Fibroblast of skin of back (primary cell): ENCODE measurements around the gene SOCS1.

ENCODE experiments used
- DNase-seq: peaks from one replicate; pipeline ENCODE4 v3.0.0-alpha.2; 2013

SOCS1 gene

DNA sequence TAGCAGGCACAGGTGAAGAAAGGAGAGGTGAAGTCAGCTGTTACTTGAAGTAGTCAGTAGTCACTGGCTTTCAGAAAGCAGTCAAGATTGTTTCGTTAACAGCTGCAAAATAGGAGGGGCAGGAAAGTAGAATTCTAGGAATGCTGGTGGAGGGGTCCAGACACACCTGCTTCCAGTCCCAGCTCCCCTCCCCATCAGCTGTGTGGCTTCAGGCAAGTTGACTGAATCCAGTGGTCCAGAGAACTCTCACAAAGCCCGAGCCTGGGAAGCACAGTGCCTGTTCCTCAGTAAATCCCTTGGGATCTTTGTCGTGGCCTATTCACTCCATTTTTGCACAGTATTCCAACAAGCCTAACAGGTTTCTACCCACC, 4.6 kb upstream of the SOCS1 start:
- DNase-seq: no peak

GRCh38 chr16:11259655-11260595, 3.9 kb upstream of the SOCS1 start:
- DNase-seq: no peak

- no peak for DNase-seq
These were observed 2.8 kb upstream of the SOCS1 start for GRCh38 chr16:11258553-11259492.

DNA sequence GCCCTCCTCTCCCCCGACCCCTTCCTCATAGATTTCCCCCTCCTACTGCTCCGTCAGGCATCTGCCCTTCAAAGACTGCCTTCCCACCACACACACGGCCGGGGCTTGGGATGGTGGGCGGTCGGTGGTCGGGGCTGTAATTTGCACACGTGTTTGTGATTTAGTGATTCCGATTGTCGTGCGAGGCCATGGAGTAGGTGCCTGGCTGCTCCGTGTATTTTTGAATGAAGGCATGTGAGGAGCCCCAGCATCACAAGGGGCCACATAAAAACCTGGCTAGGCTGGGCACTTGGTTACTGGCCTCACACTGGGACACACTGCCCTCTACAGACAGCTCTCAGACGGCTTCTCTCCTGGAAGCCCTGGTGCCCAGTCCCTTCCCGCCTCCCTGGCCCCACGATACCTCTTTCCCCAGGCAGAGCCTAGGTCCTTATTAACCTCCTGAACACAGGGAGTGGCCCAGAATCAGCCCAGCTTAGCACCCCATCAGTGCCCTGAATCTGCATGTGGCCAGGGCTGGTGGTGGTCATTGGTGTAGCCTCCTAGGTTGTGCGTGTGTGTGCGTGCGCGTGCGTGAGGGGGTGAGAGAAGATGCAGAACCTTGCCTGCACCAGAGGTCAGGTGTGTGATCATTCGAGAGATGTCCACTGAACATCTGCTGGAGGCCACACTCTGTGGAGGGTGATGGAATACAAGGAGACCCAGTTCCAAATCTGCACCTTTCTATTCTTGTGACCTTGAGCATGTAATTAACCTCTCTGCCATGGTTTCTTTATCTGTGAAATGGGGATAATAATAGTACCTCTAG, 1.3 kb upstream of the SOCS1 start:
- DNase-seq: peak; percentile 78

- DNase-seq: peak; percentile 55
These were observed 692 bp upstream of the SOCS1 start for GRCh38 chr16:11256661-11257130.

- peak; percentile 41 for DNase-seq
These were observed 879 bp downstream of the SOCS1 start for GRCh38 chr16:11254913-11255736.

DNA sequence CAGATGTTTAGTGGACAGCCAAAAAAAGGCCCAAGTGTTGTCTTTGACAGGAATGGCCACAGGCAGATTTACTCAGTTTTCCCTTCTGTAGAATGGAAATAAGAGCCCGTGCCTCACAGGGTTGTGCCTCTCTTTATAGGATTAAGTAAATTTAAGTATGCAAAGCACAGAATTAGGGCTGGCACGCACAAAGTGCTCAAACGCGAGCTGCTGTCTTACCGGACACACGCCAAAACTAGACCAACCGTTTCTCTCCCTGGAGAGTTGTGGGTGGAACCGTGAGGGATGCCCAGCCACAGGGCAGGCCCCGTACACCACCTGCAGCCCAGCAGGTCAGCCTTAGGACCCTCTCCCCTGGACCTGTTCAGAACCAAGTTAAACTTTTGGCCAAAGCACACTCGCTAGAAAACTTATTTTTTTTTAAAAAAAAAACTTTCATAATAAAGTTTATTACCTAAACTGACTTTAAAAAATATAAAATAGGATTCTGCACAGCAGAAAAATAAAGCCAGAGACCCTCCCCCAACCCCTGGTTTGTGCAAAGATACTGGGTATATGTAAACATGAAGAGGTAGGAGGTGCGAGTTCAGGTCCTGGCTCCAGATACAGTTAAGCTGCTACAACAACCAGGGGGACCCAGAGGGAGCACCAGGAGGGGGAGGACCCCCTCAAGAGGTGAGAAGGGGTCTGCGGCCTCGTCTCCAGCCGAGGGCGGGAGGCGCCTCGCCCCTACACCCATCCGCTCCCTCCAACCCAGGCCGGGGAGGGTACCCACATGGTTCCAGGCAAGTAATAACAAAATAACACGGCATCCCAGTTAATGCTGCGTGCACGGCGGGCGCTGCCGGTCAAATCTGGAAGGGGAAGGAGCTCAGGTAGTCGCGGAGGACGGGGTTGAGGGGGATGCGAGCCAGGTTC, 1.8 kb downstream of the SOCS1 start:
- no peak for DNase-seq

- DNase-seq: no peak
These were observed 2.7 kb downstream of the SOCS1 start for GRCh38 chr16:11253009-11253994.

DNA sequence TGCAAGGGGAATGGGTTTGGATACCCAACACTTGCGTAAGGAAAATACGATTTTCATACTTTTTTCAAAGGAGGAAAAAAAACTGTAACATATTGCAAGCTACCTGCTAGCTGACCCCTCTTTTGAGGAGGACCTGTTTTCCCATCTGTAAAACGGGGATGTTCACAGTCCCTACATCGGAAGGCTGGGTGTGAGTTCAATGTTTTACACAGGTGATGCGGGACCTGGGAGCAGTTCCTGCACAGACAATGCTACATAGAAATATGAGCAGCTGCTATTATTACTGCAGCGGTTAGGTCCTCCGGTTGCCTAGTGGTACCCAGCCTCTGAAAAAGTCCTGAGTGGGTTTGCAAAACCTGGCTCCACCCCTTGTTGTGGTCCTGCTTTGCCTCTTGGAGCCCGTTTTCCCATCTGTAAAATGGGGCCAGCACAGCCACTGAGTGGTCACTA, 3.5 kb downstream of the SOCS1 start:
- DNase-seq: no peak

DNA sequence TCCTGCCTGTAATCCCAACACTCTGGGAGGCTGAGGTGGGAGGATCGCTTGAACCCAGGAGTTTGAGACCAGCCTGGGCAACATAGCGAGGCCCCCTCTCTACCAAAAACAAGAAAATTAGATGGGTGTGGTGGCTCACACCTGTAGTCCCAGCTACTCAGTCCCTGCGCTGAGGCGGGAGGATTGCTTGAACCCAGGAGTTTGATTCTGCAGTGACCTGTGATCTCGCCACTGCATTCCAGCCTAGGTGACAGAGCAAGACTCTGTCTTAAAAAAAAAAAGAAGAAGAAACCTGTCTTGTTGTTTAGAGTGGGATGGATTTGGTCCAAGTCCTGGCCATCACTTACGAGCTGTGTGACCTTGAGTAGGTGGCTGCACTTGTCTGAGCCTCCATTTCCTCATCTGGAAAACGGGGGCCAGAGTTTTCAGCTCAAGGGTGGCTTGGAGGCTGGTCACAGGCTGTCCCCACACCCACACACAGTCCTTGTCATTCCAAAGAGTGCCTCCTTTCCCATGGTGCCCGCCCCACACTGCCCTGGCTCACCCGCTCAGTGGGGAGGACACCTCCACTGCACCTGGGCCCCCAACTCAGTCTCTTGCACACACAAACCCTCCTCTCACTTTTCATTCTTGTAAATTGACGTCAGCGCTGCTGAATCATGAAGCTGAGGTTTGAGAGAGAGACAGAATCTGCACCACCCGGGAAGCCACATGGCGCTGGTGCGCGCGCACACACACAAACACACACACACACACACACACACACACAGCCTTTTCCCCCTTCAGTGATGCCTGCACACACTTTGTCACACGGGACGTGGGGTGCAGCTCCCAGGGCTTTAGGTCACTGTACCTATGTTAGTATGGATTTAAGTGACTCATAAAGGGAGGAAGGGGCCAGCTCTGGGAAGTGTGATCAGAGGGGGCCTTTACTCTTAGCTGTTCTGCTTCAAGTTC, 4.2 kb downstream of the SOCS1 start:
- peak; percentile 66 for DNase-seq

DNA sequence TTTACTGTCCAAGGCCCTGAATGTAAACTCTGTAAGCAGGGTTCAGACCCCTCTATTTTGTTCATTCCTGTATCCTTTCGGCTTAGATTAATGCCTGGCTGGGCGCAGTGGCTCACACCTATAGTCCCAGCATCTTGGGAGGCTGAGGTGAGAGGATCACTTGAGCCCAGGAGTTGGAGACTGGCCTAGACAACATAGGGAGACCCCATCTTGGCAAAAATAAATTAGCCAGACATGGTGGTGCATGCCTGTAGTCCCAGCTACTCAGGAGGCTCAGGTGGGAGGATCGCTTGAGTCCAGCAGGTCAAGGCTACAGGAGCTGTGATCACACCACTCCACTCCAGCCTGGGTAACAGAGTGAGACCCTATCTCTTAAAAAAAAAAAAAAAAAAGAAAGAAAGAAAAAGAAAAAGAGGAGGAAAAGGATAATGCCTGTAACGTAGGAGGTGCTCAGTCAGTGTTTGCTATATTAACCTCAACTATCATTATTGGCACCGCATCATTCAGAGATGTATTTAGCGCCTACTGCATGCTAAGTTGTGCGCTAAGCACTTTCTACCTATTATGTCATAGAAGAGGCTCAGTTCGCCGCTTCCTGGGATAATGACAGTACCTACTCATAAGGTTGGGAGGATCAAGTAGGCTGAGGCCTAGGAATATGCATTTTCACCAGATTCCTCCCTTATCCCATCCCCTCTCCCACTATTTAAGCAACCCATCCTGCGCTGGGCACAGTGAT, 5.0 kb downstream of the SOCS1 start:
- no peak for DNase-seq

DNA sequence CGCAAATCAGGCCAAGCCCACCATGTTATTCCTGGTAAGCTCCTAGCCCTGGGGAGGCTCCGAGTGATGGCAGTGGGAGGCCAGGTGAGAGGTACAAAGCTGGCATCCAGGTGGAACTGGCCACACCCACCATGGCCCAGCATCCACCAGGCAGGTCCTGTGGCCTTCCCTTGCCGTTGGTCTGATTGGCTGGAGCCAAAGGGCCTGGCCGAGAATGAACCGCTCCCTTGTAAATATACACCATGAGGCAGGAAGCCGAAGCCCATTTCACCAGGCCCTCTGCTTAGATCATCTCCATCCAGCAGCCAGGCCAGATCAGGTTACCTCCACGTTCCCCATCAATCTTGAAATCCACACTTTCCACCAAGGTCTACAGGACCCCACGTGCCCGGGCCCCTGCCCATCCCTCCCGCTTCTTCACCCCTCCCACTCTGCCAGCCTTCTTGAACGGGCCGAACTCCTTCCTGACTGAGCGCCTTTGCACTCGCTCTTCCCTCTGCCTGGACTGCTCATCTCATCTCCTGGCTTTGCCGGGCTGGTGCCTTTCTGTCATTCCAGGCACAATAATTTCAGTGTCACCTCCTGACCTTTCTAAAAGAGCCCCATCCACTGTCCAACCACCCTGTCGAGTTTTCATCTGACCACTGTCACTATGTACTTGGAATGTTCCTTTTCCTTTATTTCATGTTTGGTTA, 5.8 kb downstream of the SOCS1 start:
- no peak for DNase-seq

DNA sequence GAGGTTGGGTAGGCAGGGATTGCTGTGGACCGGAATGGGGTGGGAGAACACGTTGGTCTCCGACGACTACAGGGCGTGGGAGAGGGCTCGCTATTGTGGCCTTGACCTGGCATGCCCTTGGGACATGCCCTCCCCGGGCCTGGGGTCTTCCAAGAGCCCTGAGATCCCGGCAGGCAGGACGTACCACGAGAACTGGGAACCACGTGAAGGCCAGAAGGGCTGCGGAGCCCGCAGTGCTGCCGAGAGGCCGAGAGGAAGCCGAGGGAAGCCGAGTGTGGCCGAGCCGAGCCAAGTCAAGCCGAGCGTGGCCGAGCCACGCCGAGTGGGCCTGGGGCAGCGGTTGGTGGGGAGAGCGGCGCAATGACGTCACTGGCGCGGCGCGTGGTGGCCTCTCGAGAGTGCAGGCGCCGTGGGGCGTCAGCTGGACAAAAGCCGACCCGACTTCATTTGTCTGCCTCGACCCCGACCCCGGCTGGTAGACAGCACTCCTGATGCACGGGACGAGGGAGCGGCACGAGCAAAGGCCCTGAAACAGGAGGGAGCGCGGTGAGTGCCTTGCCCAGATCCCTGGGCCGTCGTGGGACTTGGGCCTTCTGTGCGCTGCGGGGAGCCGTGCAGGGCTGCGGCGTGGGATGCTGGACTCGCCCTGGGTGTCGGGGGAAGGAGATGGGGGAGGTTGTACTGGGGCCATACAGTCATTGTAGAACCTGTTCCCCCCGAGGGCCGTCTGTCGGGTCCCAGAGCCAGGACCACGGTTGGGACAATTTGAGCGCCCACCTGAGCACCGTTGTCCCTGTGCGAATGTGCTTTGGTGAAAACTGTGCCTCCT, 6.6 kb downstream of the SOCS1 start:
- DNase-seq: no peak

- no peak for DNase-seq
These were observed 7.9 kb downstream of the SOCS1 start for GRCh38 chr16:11248133-11248532.

DNA sequence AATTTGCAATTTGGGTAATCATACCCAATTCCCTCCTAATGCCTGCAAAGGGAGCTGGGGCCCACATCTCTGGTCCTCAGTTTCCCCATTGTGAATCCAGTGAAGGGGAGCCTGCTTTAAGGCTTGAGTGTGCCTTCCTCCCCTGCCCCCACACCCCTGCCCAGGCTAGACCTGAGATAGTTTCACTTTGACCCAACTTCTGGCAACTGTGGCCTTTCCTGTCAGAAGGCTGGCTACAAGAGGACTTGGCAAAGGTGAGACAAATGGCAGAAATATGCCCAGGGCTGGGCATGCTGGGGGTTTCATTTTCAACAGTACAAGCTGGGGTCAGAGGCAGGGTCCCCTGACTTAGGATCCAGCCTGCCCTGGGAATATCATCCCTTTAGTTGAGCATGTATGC, 10.0 kb downstream of the SOCS1 start:
- no peak for DNase-seq
